NCI-H2107 (cell line): Measurements from ENCODE around the gene SHC3.
"Not testable (repeated sequence)": the region's sequence is repeated elsewhere in the genome, so short reads cannot be mapped to it uniquely, and the experiment has no call there.

Experiments used
- DNase-seq: peaks from one replicate; lab custom pipeline; 2025; lab: John Stamatoyannopoulos, UW

The SHC3 gene

GRCh38 chr9:89177944-89178829, at the start of gene SHC3:
TSS of gene SHC3 (minus strand) at chr9:89178818. CDS start at chr9:89178460, 358 bp downstream.
- no peak for DNase-seq

GRCh38 chr9:89225991-89226471, 47.4 kb upstream of the SHC3 start:
- no peak for DNase-seq

- DNase-seq, result no peak
Measured at GRCh38 chr9:89225587-89225986, 47.0 kb upstream of the SHC3 start.

GRCh38 chr9:89225036-89225435, 46.4 kb upstream of the SHC3 start:
- no peak for DNase-seq

GRCh38 chr9:89224633-89225032, 46.0 kb upstream of the SHC3 start:
- no peak for DNase-seq

- no peak for DNase-seq
Measured at GRCh38 chr9:89223396-89223977, 44.9 kb upstream of the SHC3 start.

- DNase-seq, result no peak
Measured at GRCh38 chr9:89219637-89220036, 41.0 kb upstream of the SHC3 start.

GRCh38 chr9:89218040-89218928, 39.7 kb upstream of the SHC3 start:
- no peak for DNase-seq

GRCh38 chr9:89215342-89215741, 36.7 kb upstream of the SHC3 start:
- no peak for DNase-seq

GRCh38 chr9:89213396-89213880, 34.8 kb upstream of the SHC3 start:
- no peak for DNase-seq

GRCh38 chr9:89212171-89212570, 33.6 kb upstream of the SHC3 start:
- DNase-seq, result no peak

GRCh38 chr9:89209311-89209710, 30.7 kb upstream of the SHC3 start:
- DNase-seq, result not testable (repeated sequence)

- DNase-seq, result no peak
Measured at GRCh38 chr9:89207026-89207425, 28.4 kb upstream of the SHC3 start.

- DNase-seq, result no peak
Measured at GRCh38 chr9:89204801-89205200, 26.2 kb upstream of the SHC3 start.

GRCh38 chr9:89195131-89195797, 16.6 kb upstream of the SHC3 start:
- DNase-seq, result no peak

GRCh38 chr9:89194421-89195130, 16.0 kb upstream of the SHC3 start:
- DNase-seq, result no peak

- DNase-seq, result no peak
Measured at GRCh38 chr9:89191004-89191403, 12.4 kb upstream of the SHC3 start.

GRCh38 chr9:89189215-89189614, 10.6 kb upstream of the SHC3 start:
- DNase-seq, result no peak

- no peak for DNase-seq
Measured at GRCh38 chr9:89187950-89188349, 9.3 kb upstream of the SHC3 start.

- DNase-seq, result no peak
Measured at GRCh38 chr9:89187541-89187940, 8.9 kb upstream of the SHC3 start.

GRCh38 chr9:89186960-89187359, 8.3 kb upstream of the SHC3 start:
- DNase-seq, result no peak
